HCT116 (cell line): Measurements from ENCODE around the gene SYNPR. TPM values are rescaled to one million over a fixed set of nuclear protein-coding genes. Genes with fewer than 3 reads are reported as not detected.

Source experiments
- ATAC-seq: fragments of 200-7000 bp; cut with Tn5 transposase; 2 replicates; pipeline ENCODE4 v1.9.1; 2020; ENCODE audit warnings: mild to moderate bottlenecking, moderate library complexity
- BruUV-seq: library from RNA; stranded (reverse); fragments of 400-500 nt; replicated peaks from 2 replicates; lab custom pipeline; 2021; lab: Mats Ljungman, UMichigan
- CTCF ChIA-PET: fragments of 300-600 bp; sonication (Branson Sonifier 250); formaldehyde crosslinking; loops from one replicate; lab custom pipeline; 2021; ENCODE audit warnings: antibody characterized with exemption; lab: Charles Lee
- POLR2A ChIA-PET: fragments of 300-600, 350-600 bp; sonication (Branson Sonifier 250); formaldehyde crosslinking; loops from one replicate; lab custom pipeline; 2021; ENCODE audit warnings: antibody characterized with exemption; lab: Charles Lee
- RAD21 ChIA-PET, 2 experiments: fragments of 300-600 bp; sonication (Branson Sonifier 250); formaldehyde crosslinking; loops; one replicate each; lab custom pipeline; 2023; ENCODE audit warnings: low total read pairs in 2 of 2; ENCODE audit not compliant: uncharacterized antibody in 2 of 2, unreplicated experiment in 2 of 2, low non-redundant PET in 1 of 2; lab: Charles Lee
- DNase-seq: peaks from one replicate; pipeline ENCODE4 v3.0.0-alpha.2; 2010; ENCODE audit warnings: low read depth, low spot score
- H2AFZ ChIP-seq: fragments of 200-600 bp; shearing (Covaris generic), sonication (generic); 2 replicates; pipeline ENCODE4 v1.6.1; 2017; ENCODE audit warnings: low read depth, mixed run types, mixed read lengths, antibody characterized with exemption, low read length; ENCODE audit not compliant: poor library complexity, severe bottlenecking
- H3K27ac ChIP-seq: 2 replicates; pipeline ENCODE4 v1.5.1; 2012; ENCODE audit warnings: low read depth, low read length
- H3K27me3 ChIP-seq: fragments of 200-600 bp; sonication (generic); 2 replicates; pipeline ENCODE4 v1.6.1; 2016; ENCODE audit warnings: mixed run types, low read length, mixed read lengths; ENCODE audit not compliant: insufficient read depth
- H3K36me3 ChIP-seq, 2 experiments: fragments of 200-500 bp in 1 of 2; fragments of 200-600 bp in 1 of 2; sonication (Bioruptor generic) in 1 of 2; sonication (generic) in 1 of 2; 2 replicates each; pipeline versions ENCODE4 v1.5.1 to v1.6.1; 2014 to 2016; ENCODE audit warnings: low read length in 2 of 2, inconsistent platforms in 1 of 2, mixed read lengths in 1 of 2, mixed run types in 1 of 2; ENCODE audit not compliant: insufficient read depth in 2 of 2, control insufficient read depth in 1 of 2
- H3K4me1 ChIP-seq, 2 experiments: fragments of 200-600 bp in 1 of 2; sonication (generic) in 1 of 2; 2 replicates each; pipeline versions ENCODE4 v1.5.1 to v1.6.1; 2012 to 2017; ENCODE audit warnings: low read length in 2 of 2, inconsistent platforms in 1 of 2, mild to moderate bottlenecking in 1 of 2, mixed read lengths in 1 of 2, mixed run types in 1 of 2, moderate library complexity in 1 of 2; ENCODE audit not compliant: insufficient read depth in 2 of 2, control insufficient read depth in 1 of 2
- H3K4me2 ChIP-seq: fragments of 200-600 bp; sonication (generic); 2 replicates; pipeline ENCODE4 v1.6.1; 2017; ENCODE audit warnings: mixed run types, low read length, mixed read lengths
- H3K4me3 ChIP-seq, 2 experiments: fragments of 200-600 bp in 1 of 2; sonication (generic) in 1 of 2; replicated peaks in 1 of 2; 2 replicates each; pipeline ENCODE4 v1.5.1; 2011 to 2016; ENCODE audit warnings: low read length in 2 of 2, control low read depth in 1 of 2, low read depth in 1 of 2, mild to moderate bottlenecking in 1 of 2, mixed read lengths in 1 of 2, mixed run types in 1 of 2
- H3K79me2 ChIP-seq: fragments of 200-600 bp; sonication (generic); 2 replicates; pipeline ENCODE4 v1.6.1; 2017; ENCODE audit warnings: mild to moderate bottlenecking, mixed run types, low read length, moderate library complexity, mixed read lengths; ENCODE audit not compliant: insufficient read depth
- H3K9ac ChIP-seq: fragments of 200-600 bp; sonication (generic); 2 replicates; pipeline ENCODE4 v1.6.1; 2016; ENCODE audit warnings: low read length, mixed read lengths
- H3K9me2 ChIP-seq: fragments of 200-600 bp; sonication (generic), shearing (Covaris generic); 2 replicates; pipeline ENCODE4 v1.6.1; 2017; ENCODE audit warnings: mixed run types, mild to moderate bottlenecking, moderate library complexity; ENCODE audit not compliant: insufficient read depth
- H3K9me3 ChIP-seq, 2 experiments: fragments of 200-500 bp in 1 of 2; fragments of 200-600 bp in 1 of 2; sonication (Bioruptor generic) in 1 of 2; sonication (generic) in 1 of 2; 2 replicates each; pipeline ENCODE4 v1.6.1; 2014 to 2017; ENCODE audit warnings: low read length in 2 of 2, mixed read lengths in 2 of 2, inconsistent platforms in 1 of 2, low read depth in 1 of 2, mild to moderate bottlenecking in 1 of 2, mixed run types in 1 of 2, moderate library complexity in 1 of 2; ENCODE audit not compliant: control insufficient read depth in 1 of 2, insufficient read depth in 1 of 2
- H4K20me1 ChIP-seq: fragments of 200-600 bp; sonication (generic), shearing (Covaris generic); 2 replicates; pipeline ENCODE4 v1.6.1; 2017; ENCODE audit warnings: mixed run types, mild to moderate bottlenecking, moderate library complexity; ENCODE audit not compliant: insufficient read depth
- FOSL1 ChIP-seq: IDR thresholded peaks from 2 replicates; pipeline ENCODE4 v1.6.1; 2012; ENCODE audit warnings: low read depth
- REST ChIP-seq: IDR thresholded peaks from 2 replicates; pipeline ENCODE4 v1.6.1; 2012; ENCODE audit warnings: low read depth
- SP1 ChIP-seq: IDR thresholded peaks from 2 replicates; pipeline ENCODE4 v1.6.1; 2012; ENCODE audit warnings: low read depth
- TCF7L2 ChIP-seq: IDR thresholded peaks from 2 replicates; pipeline ENCODE4 v1.7.0; 2011; ENCODE audit warnings: borderline replicate concordance, inconsistent platforms; ENCODE audit not compliant: insufficient read depth, insufficient read length; ENCODE audit errors: extremely low read depth
- ZNF274 ChIP-seq: fragments of 200-500 bp; sonication (Bioruptor generic); IDR thresholded peaks from 2 replicates; pipeline ENCODE4 v1.6.1; 2014; ENCODE audit warnings: mild to moderate bottlenecking, low read depth, low read length, inconsistent platforms
- intact Hi-C: fragments of 100-400 bp; cut with micrococcal nuclease; formaldehyde crosslinking; loops from 2 replicates; pipeline ENCODE4 v1.10.0; 2022
- total RNA-seq: library from RNA; stranded (reverse); gene quantifications from one replicate; pipeline ENCODE4 v1.2.1, GENCODE V29; 2021; ENCODE audit not compliant: unreplicated experiment

The SYNPR gene
- total RNA-seq, 1 experiment from 2014 or later = not detected

- TF ChIP-seq ZNF274 (no peak), SP1 (no peak)
- no TSS peak for BruUV-seq
- H3K79me2 ChIP-seq = no peaks in the 10 kb centered on the region
- H3K9me2 ChIP-seq = no peaks in the 10 kb centered on the region
- H3K4me2 ChIP-seq = no peak overlapping the region
- H3K4me3 ChIP-seq = no peak overlapping the region
- DNase-seq = no peak
- no peak overlapping the region for H3K27ac ChIP-seq
- H3K9me3 ChIP-seq = no peaks in the 10 kb centered on the region
- no peaks in the 10 kb centered on the region for H3K27me3 ChIP-seq
- intact Hi-C loops = no loop called here
- no peaks in the 10 kb centered on the region for H3K36me3 ChIP-seq
- ChIA-PET POLR2A (no interaction called here), RAD21 (no interaction called here), CTCF (no interaction called here)
- no peaks in the 10 kb centered on the region for H4K20me1 ChIP-seq
- no peak overlapping the region for H2AFZ ChIP-seq
- no peak overlapping the region for H3K9ac ChIP-seq
- no peaks in the 10 kb centered on the region for H3K4me1 ChIP-seq
- no peak for ATAC-seq
Observed at GRCh38 chr3:63323766-63324165, 45.7 kb downstream of the SYNPR start.

DNA sequence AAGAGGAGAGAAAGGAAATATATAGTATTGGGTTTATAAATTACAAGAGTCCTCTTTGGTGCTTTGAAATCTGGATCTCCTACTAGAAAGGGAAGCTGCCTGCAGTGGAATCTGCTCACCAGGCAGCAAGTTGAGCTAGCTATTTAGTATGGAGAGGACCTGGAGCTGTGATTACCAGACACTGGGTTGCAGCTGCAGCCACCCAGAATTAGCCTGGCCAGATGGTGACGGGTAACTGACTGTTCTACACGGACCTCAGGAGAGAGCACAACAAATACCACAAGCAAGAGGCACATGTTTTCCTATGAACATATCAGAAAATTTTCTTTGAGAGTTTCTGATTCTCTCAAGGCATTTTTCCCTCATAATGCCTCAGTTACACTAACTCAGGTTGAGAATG, 46.5 kb downstream of the SYNPR start:
- no peaks in the 10 kb centered on the region for H3K36me3 ChIP-seq
- H3K9me3 ChIP-seq = no peaks in the 10 kb centered on the region
- no peaks in the 10 kb centered on the region for H3K27me3 ChIP-seq
- no peak overlapping the region for H3K4me3 ChIP-seq
- no TSS peak for BruUV-seq
- H3K4me2 ChIP-seq = no peak overlapping the region
- no peak overlapping the region for H3K27ac ChIP-seq
- no peak for ATAC-seq
- H4K20me1 ChIP-seq = no peaks in the 10 kb centered on the region
- intact Hi-C loops = no loop called here
- no peak for TF ChIP-seq FOSL1
- no peak for TF ChIP-seq TCF7L2
- TF ChIP-seq SP1 = no peak
- TF ChIP-seq REST = no peak
- TF ChIP-seq ZNF274 = no peak
- TF ChIP-seq, all 23 proteins: peak for 0
- CTCF ChIA-PET = no interaction called here
- Histone ChIP-seq H3K9me2 (no peaks in the 10 kb centered on the region), H3K4me1 (no peaks in the 10 kb centered on the region), H2AFZ (no peak overlapping the region), H3K9ac (no peak overlapping the region), H3K79me2 (no peaks in the 10 kb centered on the region)
- no peak for DNase-seq
- RAD21 ChIA-PET = interaction anchor here in 1 of 2 experiments (0.6 kb wide), 1 partner anchor 125 kb away, joined by 3 read pairs; no protein-coding TSS in a partner anchor
- POLR2A ChIA-PET = no interaction called here
